ENCODE data around the gene HCK.

Gene HCK

GRCh38 chr20:32091888-32092346 is 39.9 kb downstream of the HCK start:
- H3K4me3 ChIP-seq (ENCODE audit: low read length) = no peak overlapping the region
- TF ChIP-seq CTCF (conservative IDR thresholded peaks at IDR 0.05; ENCODE audit: low read depth, low read length) = peak; percentile 94
- no peak for DNase-seq (ENCODE audit: low read depth)

- DNase-seq (ENCODE audit: low read depth) = no peak
- H3K4me3 ChIP-seq (ENCODE audit: low read length) = no peak overlapping the region
- TF ChIP-seq CTCF (conservative IDR thresholded peaks at IDR 0.05; ENCODE audit: low read depth, low read length) = no peak
These were observed 46.7 kb downstream of the HCK start for GRCh38 chr20:32098786-32099185.

GRCh38 chr20:32108814-32109391 is 56.9 kb downstream of the HCK start:
- no peak for DNase-seq (ENCODE audit: low read depth)
- H3K4me3 ChIP-seq (ENCODE audit: low read length) = peak overlapping the region; percentile 99
- TF ChIP-seq CTCF (conservative IDR thresholded peaks at IDR 0.05; ENCODE audit: low read depth, low read length) = no peak

GRCh38 chr20:32109392-32110172 is 57.5 kb downstream of the HCK start, which contains the start of gene TM9SF4:
Gene TM9SF4, plus strand, starts transcription at chr20:32109714. Its CDS starts 27 bp downstream, at chr20:32109741.
- H3K4me3 ChIP-seq (ENCODE audit: low read length) = peak within 1 kb of the TSS; percentile 99
- no peak for TF ChIP-seq CTCF (conservative IDR thresholded peaks at IDR 0.05; ENCODE audit: low read depth, low read length)

GRCh38 chr20:32110173-32110704 is 58.2 kb downstream of the HCK start:
- TF ChIP-seq CTCF (conservative IDR thresholded peaks at IDR 0.05; ENCODE audit: low read depth, low read length) = no peak
- peak overlapping the region; percentile 99 for H3K4me3 ChIP-seq (ENCODE audit: low read length)
- DNase-seq (ENCODE audit: low read depth) = no peak

More at GRCh38 chr20:32109392-32110172, 57.5 kb downstream of the HCK start, which contains the start of gene TM9SF4:
- DNase-seq (ENCODE audit: low read depth) = peak; percentile 84

GRCh38 chr20:32110727-32111126 is 58.7 kb downstream of the HCK start:
- no peak for DNase-seq (ENCODE audit: low read depth)
- peak overlapping the region; percentile 99 for H3K4me3 ChIP-seq (ENCODE audit: low read length)
- no peak for TF ChIP-seq CTCF (conservative IDR thresholded peaks at IDR 0.05; ENCODE audit: low read depth, low read length)

Data from retinal pigment epithelial cell (primary cell).